GM21381 (cell line): ENCODE data around the gene MRM2.

Source experiments
- ATAC-seq: cut with Tn5 transposase; IDR thresholded peaks from one replicate; pipeline ENCODE4 v1.9.1; 2021; ENCODE audit warnings: mild to moderate bottlenecking, moderate library complexity; ENCODE audit not compliant: unreplicated experiment

Gene MRM2

GRCh38 chr7:2224934-2225333 lies 17.1 kb downstream of the MRM2 start:
- no peak for ATAC-seq

- ATAC-seq, result no peak
Measured at GRCh38 chr7:2224491-2224928, 17.5 kb downstream of the MRM2 start.

- ATAC-seq, result no peak
Measured at GRCh38 chr7:2223321-2223720, 18.7 kb downstream of the MRM2 start.

GRCh38 chr7:2222516-2222915 lies 19.5 kb downstream of the MRM2 start:
- no peak for ATAC-seq

GRCh38 chr7:2220954-2221353 lies 21.1 kb downstream of the MRM2 start:
- ATAC-seq, result no peak

- ATAC-seq, result no peak
Measured at GRCh38 chr7:2220506-2220905, 21.5 kb downstream of the MRM2 start.

- no peak for ATAC-seq
Measured at GRCh38 chr7:2220030-2220429, 22.0 kb downstream of the MRM2 start.

GRCh38 chr7:2219606-2220005 lies 22.4 kb downstream of the MRM2 start:
- ATAC-seq, result no peak

- ATAC-seq, result no peak
Measured at GRCh38 chr7:2219136-2219535, 22.9 kb downstream of the MRM2 start.

- no peak for ATAC-seq
Measured at GRCh38 chr7:2218444-2218785, 23.6 kb downstream of the MRM2 start.

GRCh38 chr7:2217716-2218443 lies 24.1 kb downstream of the MRM2 start:
- no peak for ATAC-seq

- ATAC-seq, result no peak
Measured at GRCh38 chr7:2217206-2217605, 24.8 kb downstream of the MRM2 start.

- ATAC-seq, result no peak
Measured at GRCh38 chr7:2215851-2216250, 26.2 kb downstream of the MRM2 start.

GRCh38 chr7:2214636-2215035 lies 27.4 kb downstream of the MRM2 start:
- no peak for ATAC-seq

GRCh38 chr7:2213551-2214215 lies 28.3 kb downstream of the MRM2 start:
- ATAC-seq, result no peak

- no peak for ATAC-seq
Measured at GRCh38 chr7:2212906-2213305, 29.1 kb downstream of the MRM2 start.

GRCh38 chr7:2211926-2212325 lies 30.1 kb downstream of the MRM2 start:
- no peak for ATAC-seq

- ATAC-seq, result no peak
Measured at GRCh38 chr7:2211259-2211880, 30.6 kb downstream of the MRM2 start.

- no peak for ATAC-seq
Measured at GRCh38 chr7:2210551-2211258, 31.3 kb downstream of the MRM2 start.

- ATAC-seq, result no peak
Measured at GRCh38 chr7:2209961-2210323, 32.1 kb downstream of the MRM2 start.

- peak; percentile 56 for ATAC-seq
Measured at GRCh38 chr7:2209146-2209960, 32.7 kb downstream of the MRM2 start.
